Measurements from ENCODE around the gene PRDX5. TPM values are rescaled to one million over a fixed set of nuclear protein-coding genes. Genes with fewer than 3 reads are reported as not detected.

PRDX5 gene
- total and polyA plus RNA-seq, 4 donors = 165 to 777 (median 374) TPM

DNA sequence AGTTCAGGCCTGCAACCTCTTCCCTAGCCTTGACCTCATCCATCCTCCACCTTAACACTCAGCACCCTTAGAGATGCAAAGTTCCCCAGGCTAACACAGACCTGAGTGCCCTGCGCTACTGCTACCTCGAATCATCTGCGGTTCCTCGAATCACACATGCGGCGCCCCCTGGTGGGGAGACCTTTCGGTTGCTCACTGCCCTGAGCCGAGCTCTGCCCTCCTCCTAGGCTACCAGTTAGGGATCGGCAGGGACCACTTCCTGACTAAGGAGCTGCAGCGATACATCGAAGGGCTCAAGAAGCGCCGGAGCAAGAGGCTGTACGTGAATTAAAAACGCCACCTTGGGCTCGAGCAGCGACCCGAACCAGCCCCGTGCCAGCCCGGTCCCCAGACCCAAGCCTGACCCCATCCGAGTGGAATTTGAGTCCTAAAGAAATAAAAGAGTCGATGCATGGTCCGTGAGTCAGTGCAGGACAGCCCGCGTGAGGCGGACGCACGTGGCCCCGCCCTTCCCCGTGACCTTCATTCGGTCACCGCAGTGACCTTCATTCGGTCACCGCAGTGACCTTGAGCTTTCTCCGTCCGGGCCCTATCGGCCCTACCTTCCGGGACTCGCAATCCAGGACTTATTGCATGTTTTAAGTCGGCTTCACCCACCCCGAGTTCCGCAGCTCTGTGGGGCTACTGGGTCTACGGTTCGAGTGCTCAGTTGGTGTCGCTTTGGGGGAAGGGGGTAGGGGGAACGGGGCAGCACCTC is 13.4 kb upstream of the PRDX5 start:
- DNase-seq (peak; percentile 87 to 90 (median 90)), ATAC-seq (ENCODE audit: insufficient read depth, low FRiP score) (peak; percentile 33)
- peak overlapping the region in 1 of 2 donors; percentile 66 for H3K9ac ChIP-seq (ENCODE audit: insufficient read depth in 1 of 2, low read length in 2 of 2)
- peak overlapping the region; percentile 87 to 96 for H3K27ac ChIP-seq (ENCODE audit: low read depth in 1 of 2, low read length in 1 of 2)
- TF ChIP-seq, protein P1, sequence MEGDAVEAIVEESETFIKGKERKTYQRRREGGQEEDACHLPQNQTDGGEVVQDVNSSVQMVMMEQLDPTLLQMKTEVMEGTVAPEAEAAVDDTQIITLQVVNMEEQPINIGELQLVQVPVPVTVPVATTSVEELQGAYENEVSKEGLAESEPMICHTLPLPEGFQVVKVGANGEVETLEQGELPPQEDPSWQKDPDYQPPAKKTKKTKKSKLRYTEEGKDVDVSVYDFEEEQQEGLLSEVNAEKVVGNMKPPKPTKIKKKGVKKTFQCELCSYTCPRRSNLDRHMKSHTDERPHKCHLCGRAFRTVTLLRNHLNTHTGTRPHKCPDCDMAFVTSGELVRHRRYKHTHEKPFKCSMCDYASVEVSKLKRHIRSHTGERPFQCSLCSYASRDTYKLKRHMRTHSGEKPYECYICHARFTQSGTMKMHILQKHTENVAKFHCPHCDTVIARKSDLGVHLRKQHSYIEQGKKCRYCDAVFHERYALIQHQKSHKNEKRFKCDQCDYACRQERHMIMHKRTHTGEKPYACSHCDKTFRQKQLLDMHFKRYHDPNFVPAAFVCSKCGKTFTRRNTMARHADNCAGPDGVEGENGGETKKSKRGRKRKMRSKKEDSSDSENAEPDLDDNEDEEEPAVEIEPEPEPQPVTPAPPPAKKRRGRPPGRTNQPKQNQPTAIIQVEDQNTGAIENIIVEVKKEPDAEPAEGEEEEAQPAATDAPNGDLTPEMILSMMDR (IDR thresholded peaks at IDR 0.05; ENCODE audit: control extremely low read depth, extremely low read depth) = peak; percentile 76
- H3K27me3 ChIP-seq (ENCODE audit: control insufficient read depth in 3 of 3, insufficient read depth in 3 of 3, low read length in 2 of 3) = peaks cover 0 to 25% (median 19%) of the 10 kb centered on the region in 3 donors
- no peaks in the 10 kb centered on the region for H3K36me3 ChIP-seq (ENCODE audit: control insufficient read depth in 4 of 4, insufficient read depth in 4 of 4, low read length in 4 of 4)
- peaks cover 0 to 24% (median 7%) of the 10 kb centered on the region in 5 donors for H3K4me1 ChIP-seq (ENCODE audit: control insufficient read depth in 5 of 5, insufficient read depth in 5 of 5, low read length in 5 of 5)
- WGBS, 2 donors = 0 to 1% methylated on average over 44 to 46 of the region's 46 CpGs
- H3K4me3 ChIP-seq = peak overlapping the region; percentile 29
- no peaks in the 10 kb centered on the region for H3K9me3 ChIP-seq (ENCODE audit: control insufficient read depth in 4 of 4, insufficient read depth in 3 of 4, low read length in 3 of 4)

DNA sequence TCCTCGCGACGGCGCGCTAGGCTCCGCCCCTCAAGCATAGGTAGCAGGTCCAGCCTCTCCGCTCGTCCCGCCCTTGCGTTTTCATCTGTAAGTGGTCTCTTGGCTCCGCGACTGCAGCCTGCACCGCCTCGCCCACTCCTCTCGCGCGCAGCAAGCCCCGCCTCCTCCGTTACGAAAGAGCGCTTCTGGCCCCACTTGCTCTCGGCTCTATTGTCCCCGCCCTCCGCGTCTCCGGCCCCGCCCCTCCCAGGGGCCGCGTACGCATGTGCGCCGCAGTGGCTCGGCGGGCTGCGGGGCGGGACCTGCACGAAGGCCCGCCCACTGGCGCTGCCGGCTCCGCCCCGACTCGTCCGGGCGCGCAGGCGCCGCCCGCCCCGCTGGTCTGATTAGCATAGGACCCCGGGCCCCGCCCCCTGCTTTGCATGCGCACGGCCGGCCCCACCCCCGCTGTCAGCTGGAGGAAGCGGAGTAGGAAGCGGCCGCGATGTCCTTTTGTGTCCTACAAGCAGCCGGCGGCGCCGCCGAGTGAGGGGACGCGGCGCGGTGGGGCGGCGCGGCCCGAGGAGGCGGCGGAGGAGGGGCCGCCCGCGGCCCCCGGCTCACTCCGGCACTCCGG is 12.7 kb upstream of the PRDX5 start, which contains the start of gene ESRRA:
Gene ESRRA, plus strand, starts transcription at position 450 of the 616 bp plus-strand sequence. CDS start 1,656 bp downstream, outside the sequence.
- Histone ChIP-seq H3K4me3 (peak within 1 kb of the TSS; percentile 60), H3K27me3 (ENCODE audit: control insufficient read depth in 3 of 3, insufficient read depth in 3 of 3, low read length in 2 of 3) (peaks cover 0 to 18% (median 13%) of the 10 kb centered on the region in 3 donors), H3K27ac (ENCODE audit: low read depth in 1 of 2, low read length in 1 of 2) (peak within 1 kb of the TSS; percentile 93 to 96), H3K9ac (ENCODE audit: insufficient read depth in 1 of 2, low read length in 2 of 2) (peak within 1 kb of the TSS in 1 of 2 donors; percentile 71), H3K9me3 (ENCODE audit: control insufficient read depth in 4 of 4, insufficient read depth in 3 of 4, low read length in 3 of 4) (no peaks in the 10 kb centered on the region), H3K4me1 (ENCODE audit: control insufficient read depth in 5 of 5, insufficient read depth in 5 of 5, low read length in 5 of 5) (peaks cover 0 to 18% (median 4%) of the 10 kb centered on the region in 5 donors), H3K36me3 (ENCODE audit: control insufficient read depth in 4 of 4, insufficient read depth in 4 of 4, low read length in 4 of 4) (no peaks in the 10 kb centered on the region)
- TF ChIP-seq, protein P1 (IDR thresholded peaks at IDR 0.05; ENCODE audit: control extremely low read depth, extremely low read depth) = no peak
- peak; percentile 92 for ATAC-seq (ENCODE audit: insufficient read depth, low FRiP score)
- DNase-seq = peak; percentile 98 to 99 (median 99)
- WGBS, 2 donors = 0 to 1% methylated on average over 54 to 81 of the region's 81 CpGs

DNA sequence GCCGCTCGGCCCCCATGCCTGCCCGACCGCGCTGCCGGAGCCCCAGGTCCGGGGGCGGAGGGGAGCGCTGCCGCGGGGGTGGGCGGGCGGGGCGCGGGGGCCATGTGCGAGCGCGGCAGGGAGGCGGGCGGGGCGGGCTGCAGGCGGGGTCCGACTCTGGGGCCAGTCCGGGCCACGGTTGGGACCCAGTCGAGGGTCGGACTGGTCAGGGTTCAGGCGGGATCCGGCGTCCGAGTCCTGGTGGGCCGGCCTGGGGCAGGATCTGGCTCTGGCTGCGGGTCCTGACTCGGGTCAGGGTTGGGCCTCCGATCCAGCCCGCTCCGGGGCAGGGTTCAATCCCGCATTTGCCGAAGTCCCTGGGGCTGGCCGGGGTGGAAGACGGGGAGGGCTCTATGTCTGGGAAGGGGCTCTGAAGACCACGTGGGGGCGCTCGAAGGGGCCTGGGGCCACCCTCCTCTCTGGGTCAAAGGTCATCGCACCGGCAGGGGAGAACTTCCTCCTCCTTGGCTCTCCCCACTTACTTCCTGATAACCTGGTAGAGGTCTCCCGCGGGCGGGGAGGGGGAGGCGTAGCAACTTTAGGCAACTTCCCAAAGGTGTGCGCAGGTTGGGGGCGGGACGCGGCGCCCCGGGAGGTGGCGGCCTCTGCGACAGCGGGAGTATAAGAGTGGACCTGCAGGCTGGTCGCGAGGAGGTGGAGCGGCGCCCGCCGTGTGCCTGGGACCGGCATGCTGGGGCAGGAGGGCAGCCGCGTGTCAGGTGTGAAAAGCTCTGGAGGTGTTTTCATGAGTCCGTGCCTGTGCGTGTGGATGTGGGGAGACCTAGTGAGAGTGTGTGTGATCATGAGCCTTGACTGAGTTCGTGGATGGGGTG is 12.0 kb upstream of the PRDX5 start:
- Histone ChIP-seq H3K9ac (ENCODE audit: insufficient read depth in 1 of 2, low read length in 2 of 2) (peak overlapping the region in 1 of 2 donors; percentile 71), H3K27ac (ENCODE audit: low read depth in 1 of 2, low read length in 1 of 2) (peak overlapping the region; percentile 93), H3K36me3 (ENCODE audit: control insufficient read depth in 4 of 4, insufficient read depth in 4 of 4, low read length in 4 of 4) (no peaks in the 10 kb centered on the region), H3K27me3 (ENCODE audit: control insufficient read depth in 3 of 3, insufficient read depth in 3 of 3, low read length in 2 of 3) (peaks cover 0 to 11% (median 5%) of the 10 kb centered on the region in 3 donors), H3K4me3 (peak overlapping the region; percentile 60), H3K9me3 (ENCODE audit: control insufficient read depth in 4 of 4, insufficient read depth in 3 of 4, low read length in 3 of 4) (no peaks in the 10 kb centered on the region), H3K4me1 (ENCODE audit: control insufficient read depth in 5 of 5, insufficient read depth in 5 of 5, low read length in 5 of 5) (peaks cover 0 to 13% (median 4%) of the 10 kb centered on the region in 5 donors)
- peak; percentile 42 to 61 (median 56) for DNase-seq
- peak; percentile 1 for ATAC-seq (ENCODE audit: insufficient read depth, low FRiP score)
- WGBS, 2 donors = 1% methylated on average over 44 to 71 of the region's 71 CpGs
- TF ChIP-seq, protein P1 (IDR thresholded peaks at IDR 0.05; ENCODE audit: control extremely low read depth, extremely low read depth) = no peak
